Skeletal muscle tissue (tissue), 4 donors: ENCODE data around the gene ZIC2. TPM values are rescaled to one million over a fixed set of nuclear protein-coding genes. Genes with fewer than 3 reads are reported as not detected.

Experiments used
- H3K27ac ChIP-seq: one replicate; pipeline ENCODE4 v1.7.0; 2013; ENCODE audit warnings: mild to moderate bottlenecking, low read depth, low read length, inconsistent platforms
- H3K27me3 ChIP-seq, 3 donors: one replicate each; pipeline ENCODE4 v1.7.0; 2013; ENCODE audit warnings: low read length in 3 of 3; ENCODE audit not compliant: control insufficient read depth in 3 of 3, insufficient read depth in 3 of 3
- H3K36me3 ChIP-seq, 3 donors: one replicate each; pipeline ENCODE4 v1.7.0; 2013; ENCODE audit warnings: low read length in 3 of 3; ENCODE audit not compliant: control insufficient read depth in 3 of 3, insufficient read depth in 3 of 3
- H3K4me1 ChIP-seq, 3 donors: one replicate each; pipeline ENCODE4 v1.7.0; 2013; ENCODE audit warnings: low read length in 3 of 3, mild to moderate bottlenecking in 3 of 3; ENCODE audit not compliant: control insufficient read depth in 3 of 3, insufficient read depth in 3 of 3
- H3K4me3 ChIP-seq, 3 donors: one replicate each; pipeline ENCODE4 v1.7.0; 2013; ENCODE audit warnings: low read length in 3 of 3
- H3K9ac ChIP-seq, 3 donors: one replicate each; pipeline ENCODE4 v1.7.0; 2013; ENCODE audit warnings: low read length in 3 of 3, mild to moderate bottlenecking in 3 of 3, moderate library complexity in 2 of 3, low read depth in 1 of 3
- H3K9me3 ChIP-seq, 3 donors: one replicate each; pipeline ENCODE4 v1.7.0; 2013; ENCODE audit warnings: low read length in 3 of 3; ENCODE audit not compliant: control insufficient read depth in 3 of 3
- total RNA-seq: library from RNA; depleted of rRNA; stranded (reverse); fragments of >200 nt; gene quantifications from one replicate; pipeline ENCODE4 v1.2.3, GENCODE V29; 2014
- donor health status: Osteomylitis.

ZIC2 gene
- total RNA-seq, 1 donor from 2014 or later, result not detected

- peaks cover 0 to 2% (median 0%) of the 10 kb centered on the region in 3 donors for H3K9me3 ChIP-seq
- no peak overlapping the region for H3K4me3 ChIP-seq
- H3K36me3 ChIP-seq, result no peaks in the 10 kb centered on the region
- peaks cover 6 to 11% (median 8%) of the 10 kb centered on the region in 3 donors for H3K4me1 ChIP-seq
- no peak overlapping the region for H3K9ac ChIP-seq
- H3K27me3 ChIP-seq, result peaks cover 77 to 86% (median 86%) of the 10 kb centered on the region in 3 donors
- no peak overlapping the region for H3K27ac ChIP-seq
Observed at GRCh38 chr13:99985241-99985874, 3.8 kb downstream of the ZIC2 start.

GRCh38 chr13:99985886-99986527 lies 4.4 kb downstream of the ZIC2 start:
- peaks cover 83 to 92% (median 91%) of the 10 kb centered on the region in 3 donors for H3K27me3 ChIP-seq
- H3K27ac ChIP-seq, result no peak overlapping the region
- peaks cover 6 to 14% (median 13%) of the 10 kb centered on the region in 3 donors for H3K4me1 ChIP-seq
- no peak overlapping the region for H3K4me3 ChIP-seq
- H3K9me3 ChIP-seq, result peaks cover 0 to 2% (median 0%) of the 10 kb centered on the region in 3 donors
- H3K9ac ChIP-seq, result no peak overlapping the region
- H3K36me3 ChIP-seq, result no peaks in the 10 kb centered on the region

- no peak overlapping the region for H3K27ac ChIP-seq
- no peaks in the 10 kb centered on the region for H3K36me3 ChIP-seq
- H3K4me3 ChIP-seq, result no peak overlapping the region
- peaks cover 0 to 2% (median 0%) of the 10 kb centered on the region in 3 donors for H3K9me3 ChIP-seq
- H3K27me3 ChIP-seq, result peaks cover 91 to 95% (median 93%) of the 10 kb centered on the region in 3 donors
- no peak overlapping the region for H3K9ac ChIP-seq
- H3K4me1 ChIP-seq, result peaks cover 6 to 14% (median 13%) of the 10 kb centered on the region in 3 donors
Observed at GRCh38 chr13:99986741-99987140, 5.2 kb downstream of the ZIC2 start.

- H3K27ac ChIP-seq, result no peak overlapping the region
- no peak overlapping the region for H3K9ac ChIP-seq
- H3K36me3 ChIP-seq, result no peaks in the 10 kb centered on the region
Observed at GRCh38 chr13:99987154-99988019, 5.8 kb downstream of the ZIC2 start.

GRCh38 chr13:99988529-99989275 lies 7.1 kb downstream of the ZIC2 start:
- H3K9ac ChIP-seq, result no peak overlapping the region
- H3K4me3 ChIP-seq, result no peak overlapping the region
- no peaks in the 10 kb centered on the region for H3K36me3 ChIP-seq
- peaks cover 91 to 96% (median 92%) of the 10 kb centered on the region in 3 donors for H3K27me3 ChIP-seq
- H3K27ac ChIP-seq, result no peak overlapping the region
- H3K4me1 ChIP-seq, result peaks cover 6 to 12% (median 6%) of the 10 kb centered on the region in 3 donors
- H3K9me3 ChIP-seq, result peaks cover 0 to 2% (median 0%) of the 10 kb centered on the region in 3 donors

More at GRCh38 chr13:99987154-99988019, 5.8 kb downstream of the ZIC2 start:
- Histone ChIP-seq H3K4me3 (no peak overlapping the region), H3K4me1 (peaks cover 6 to 14% (median 13%) of the 10 kb centered on the region in 3 donors), H3K27me3 (peaks cover 91 to 96% (median 93%) of the 10 kb centered on the region in 3 donors), H3K9me3 (peaks cover 0 to 2% (median 0%) of the 10 kb centered on the region in 3 donors)

- no peak overlapping the region for H3K27ac ChIP-seq
- peaks cover 6 to 12% (median 6%) of the 10 kb centered on the region in 3 donors for H3K4me1 ChIP-seq
- no peaks in the 10 kb centered on the region for H3K36me3 ChIP-seq
- H3K9me3 ChIP-seq, result peaks cover 0 to 2% (median 0%) of the 10 kb centered on the region in 3 donors
- no peak overlapping the region for H3K4me3 ChIP-seq
- no peak overlapping the region for H3K9ac ChIP-seq
- peaks cover 90 to 92% (median 92%) of the 10 kb centered on the region in 3 donors for H3K27me3 ChIP-seq
Observed at GRCh38 chr13:99989276-99990125, 7.9 kb downstream of the ZIC2 start.

- H3K4me3 ChIP-seq, result no peak overlapping the region
- peaks cover 6 to 12% (median 6%) of the 10 kb centered on the region in 3 donors for H3K4me1 ChIP-seq
- H3K27me3 ChIP-seq, result peaks cover 89 to 93% (median 91%) of the 10 kb centered on the region in 3 donors
- H3K36me3 ChIP-seq, result no peaks in the 10 kb centered on the region
- peaks cover 0 to 3% (median 0%) of the 10 kb centered on the region in 3 donors for H3K9me3 ChIP-seq
- no peak overlapping the region for H3K9ac ChIP-seq
- no peak overlapping the region for H3K27ac ChIP-seq
Observed at GRCh38 chr13:99990126-99990977, 8.8 kb downstream of the ZIC2 start.

GRCh38 chr13:99991013-99991827 lies 9.6 kb downstream of the ZIC2 start:
- no peaks in the 10 kb centered on the region for H3K36me3 ChIP-seq
- H3K4me3 ChIP-seq, result no peak overlapping the region
- H3K27me3 ChIP-seq, result peaks cover 92 to 97% (median 95%) of the 10 kb centered on the region in 3 donors
- H3K9me3 ChIP-seq, result peaks cover 0 to 4% (median 0%) of the 10 kb centered on the region in 3 donors
- peaks cover 6 to 12% (median 6%) of the 10 kb centered on the region in 3 donors for H3K4me1 ChIP-seq
- H3K9ac ChIP-seq, result no peak overlapping the region
- H3K27ac ChIP-seq, result no peak overlapping the region
